Aorta (tissue), 5 donors: Measurements from ENCODE around the gene SLC17A8. TPM values are rescaled to one million over a fixed set of nuclear protein-coding genes. Genes with fewer than 3 reads are reported as not detected.

Experiments
- ATAC-seq: fragments of 200-7000 bp; cut with Tn5 transposase; one replicate; pipeline ENCODE4 v1.9.1; 2022; ENCODE audit warnings: moderate library complexity; ENCODE audit not compliant: low FRiP score
- DNase-seq, 2 donors: peaks; one replicate each; pipeline ENCODE4 v3.0.0-alpha.2; 2020
- H3K27ac ChIP-seq, 2 donors: one replicate each; pipeline ENCODE4 v1.5.1; 2013; ENCODE audit warnings: low read length in 2 of 2, mild to moderate bottlenecking in 2 of 2, moderate library complexity in 2 of 2, control low read depth in 1 of 2, inconsistent platforms in 1 of 2, low read depth in 1 of 2
- H3K27me3 ChIP-seq, 2 donors: one replicate each; pipeline ENCODE4 v1.6.1; 2013; ENCODE audit warnings: control low read depth in 1 of 2, low read length in 1 of 2, mild to moderate bottlenecking in 1 of 2, moderate library complexity in 1 of 2; ENCODE audit not compliant: insufficient read depth in 2 of 2, control insufficient read depth in 1 of 2
- H3K36me3 ChIP-seq, 2 donors: one replicate each; pipeline ENCODE4 v1.6.1; 2013; ENCODE audit warnings: control low read depth in 1 of 2, low read length in 1 of 2, mild to moderate bottlenecking in 1 of 2; ENCODE audit not compliant: insufficient read depth in 2 of 2, control insufficient read depth in 1 of 2
- H3K4me1 ChIP-seq, 2 donors: one replicate each; pipeline ENCODE4 v1.6.1; 2013; ENCODE audit warnings: low read length in 2 of 2, control low read depth in 1 of 2, mild to moderate bottlenecking in 1 of 2, moderate library complexity in 1 of 2; ENCODE audit not compliant: insufficient read depth in 2 of 2, control insufficient read depth in 1 of 2
- H3K4me3 ChIP-seq, 2 donors: one replicate each; pipeline ENCODE4 v1.5.1; 2013; ENCODE audit warnings: low read length in 2 of 2, control low read depth in 1 of 2, mild to moderate bottlenecking in 1 of 2
- H3K9me3 ChIP-seq: one replicate; pipeline ENCODE4 v1.6.1; 2013; ENCODE audit warnings: mild to moderate bottlenecking, low read length; ENCODE audit not compliant: control insufficient read depth
- WGBS, 2 donors: extraction: QIAGEN DNeasy Blood & Tissue Kit; methylation state at CpG; one replicate each; pipeline ENCODE4 v1.1.7; 2013; 5-methylcytosine and 5-hydroxymethylcytosine counted together
- intact Hi-C, 2 donors: fragments of 100-400 bp; cut with DNase I; formaldehyde crosslinking; loops; one replicate each; pipeline versions ENCODE4 v1.14.2 to v1.15.0; 2022
- polyA plus RNA-seq, 2 donors: library from polyadenylated mRNA; stranded (reverse); fragments of 200-250 nt; gene quantifications; one replicate each; pipeline ENCODE4 v1.2.3, GENCODE V29; 2013
- total RNA-seq, 2 donors: library from RNA; stranded (reverse); fragmentation: NEBNext Ultra II Directional; extraction: Animal tissue kit (Norgen Biotek cat#: 25700); gene quantifications; one replicate each; pipeline ENCODE4 v1.2.1, GENCODE V29; 2021
- donor health status: healthy with polysubstance abuse.
- donor health status: Bipolar disorder and iron deficiency.
- donor health status: DM: no; HTN: no; CAD: no.
- donor health status: DM: no; HTN: no; CAD: no.
- donor health status: DM: yes; HTN: yes; CAD: no.

Gene SLC17A8
- total and polyA plus RNA-seq, 4 donors = not detected

DNA sequence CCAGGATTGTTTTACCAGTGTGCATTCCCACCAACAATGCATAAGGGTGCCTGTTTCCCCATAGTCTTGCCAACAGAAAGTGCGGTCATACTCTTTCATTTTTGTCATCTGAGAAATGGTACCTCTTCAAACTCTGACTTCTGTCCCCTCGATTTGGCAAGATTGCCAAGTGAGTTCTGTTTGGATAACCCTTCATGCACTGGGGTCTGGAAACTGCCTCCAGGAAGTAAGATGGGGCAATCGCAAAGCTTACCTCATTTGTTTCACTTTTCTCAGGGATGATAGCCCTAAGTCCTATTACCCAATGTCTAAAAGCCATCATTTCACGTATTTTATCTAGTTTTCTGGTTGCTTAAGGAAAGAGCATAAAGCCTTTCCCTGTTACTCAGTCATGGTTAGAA is 88.2 kb downstream of the SLC17A8 start:
- intact Hi-C loops = no loop called here
- 36 to 38% methylated on average over 4 of the region's 4 CpGs for whole genome bisulfite sequencing, 2 donors
- H3K4me3 ChIP-seq = no peak overlapping the region
- H3K27me3 ChIP-seq = no peaks in the 10 kb centered on the region
- ATAC-seq (no peak), DNase-seq (no peak)
- H3K9me3 ChIP-seq = peaks cover 4% of the 10 kb centered on the region
- H3K4me1 ChIP-seq = no peaks in the 10 kb centered on the region
- no peaks in the 10 kb centered on the region for H3K36me3 ChIP-seq
- no peak overlapping the region for H3K27ac ChIP-seq

DNA sequence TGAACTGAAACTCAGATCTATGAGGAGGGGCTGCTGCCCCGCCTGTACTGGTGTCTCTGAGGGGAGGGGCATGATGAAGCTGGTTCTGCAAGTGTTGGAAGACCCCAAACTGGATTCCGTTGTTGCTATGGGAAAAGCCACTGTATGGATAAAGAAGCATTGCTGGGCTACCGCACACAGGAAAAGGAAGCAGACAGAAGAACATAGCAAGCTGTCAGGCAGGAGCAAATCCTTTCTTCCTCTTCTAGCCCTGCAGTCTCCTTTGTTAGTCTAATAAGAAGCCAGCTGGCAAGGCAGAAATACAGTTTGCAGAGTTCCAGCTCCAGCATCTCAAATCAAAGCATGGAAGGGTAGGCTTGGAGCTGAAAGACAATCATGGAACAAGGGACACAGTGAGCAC is 90.5 kb downstream of the SLC17A8 start:
- Histone ChIP-seq H3K27me3 (no peaks in the 10 kb centered on the region), H3K36me3 (no peaks in the 10 kb centered on the region), H3K4me1 (no peaks in the 10 kb centered on the region), H3K4me3 (no peak overlapping the region), H3K9me3 (peaks cover 2% of the 10 kb centered on the region), H3K27ac (no peak overlapping the region)
- DNase-seq = no peak
- no peak for ATAC-seq
- intact Hi-C loops = no loop called here
- 35 to 38% methylated on average over 3 of the region's 3 CpGs for WGBS, 2 donors

DNA sequence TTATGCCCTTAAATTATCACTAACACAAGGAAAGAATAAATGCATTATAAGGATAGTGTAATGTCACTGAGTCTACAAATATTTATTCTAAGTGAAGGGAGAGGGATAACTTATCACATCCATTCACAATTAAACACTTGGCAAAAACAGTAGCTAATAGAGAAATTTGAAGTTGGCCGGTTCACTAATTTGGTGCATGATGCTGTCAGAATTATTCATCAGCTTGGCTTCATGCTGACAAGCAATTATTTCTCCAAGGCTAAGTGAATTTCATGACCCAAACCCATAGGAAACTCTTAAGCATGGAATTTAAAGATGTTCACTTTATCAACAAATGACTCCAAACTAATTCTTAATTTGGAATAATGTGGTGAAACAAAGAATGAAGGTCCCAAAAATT is 91.8 kb downstream of the SLC17A8 start:
- Histone ChIP-seq H3K4me3 (no peak overlapping the region), H3K36me3 (no peaks in the 10 kb centered on the region), H3K4me1 (no peaks in the 10 kb centered on the region), H3K27me3 (no peaks in the 10 kb centered on the region), H3K9me3 (peaks cover 2% of the 10 kb centered on the region), H3K27ac (no peak overlapping the region)
- 74 to 78% methylated on average over 1 of the region's 1 CpG for WGBS, 2 donors
- intact Hi-C loops = no loop called here
- ATAC-seq (no peak), DNase-seq (no peak)

DNA sequence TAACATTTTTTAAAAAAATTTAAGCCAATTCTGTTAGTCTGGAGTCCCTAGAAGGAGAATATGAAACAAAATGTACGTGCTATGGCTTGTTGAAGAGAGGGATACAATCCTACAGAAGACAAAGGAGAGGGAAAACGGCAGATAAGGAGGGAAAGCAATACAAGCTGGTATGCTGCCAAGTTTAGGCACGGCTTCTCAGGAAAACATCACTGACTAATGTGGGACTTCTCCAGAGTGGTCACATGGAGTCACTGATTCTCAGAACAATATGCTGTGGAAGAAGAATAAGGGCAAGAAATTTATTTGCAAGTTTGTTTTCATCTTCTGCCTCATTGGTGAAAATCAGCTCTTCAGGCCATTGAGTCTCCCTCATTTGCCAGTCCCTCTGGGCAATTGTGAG is 93.9 kb downstream of the SLC17A8 start:
- ATAC-seq (no peak), DNase-seq (no peak)
- intact Hi-C loops = no loop called here
- 37 to 42% methylated on average over 3 of the region's 3 CpGs for WGBS, 2 donors
- H3K27me3 ChIP-seq = no peaks in the 10 kb centered on the region
- no peaks in the 10 kb centered on the region for H3K36me3 ChIP-seq
- H3K4me3 ChIP-seq = no peak overlapping the region
- H3K27ac ChIP-seq = no peak overlapping the region
- no peaks in the 10 kb centered on the region for H3K4me1 ChIP-seq
- H3K9me3 ChIP-seq = peaks cover 2% of the 10 kb centered on the region

DNA sequence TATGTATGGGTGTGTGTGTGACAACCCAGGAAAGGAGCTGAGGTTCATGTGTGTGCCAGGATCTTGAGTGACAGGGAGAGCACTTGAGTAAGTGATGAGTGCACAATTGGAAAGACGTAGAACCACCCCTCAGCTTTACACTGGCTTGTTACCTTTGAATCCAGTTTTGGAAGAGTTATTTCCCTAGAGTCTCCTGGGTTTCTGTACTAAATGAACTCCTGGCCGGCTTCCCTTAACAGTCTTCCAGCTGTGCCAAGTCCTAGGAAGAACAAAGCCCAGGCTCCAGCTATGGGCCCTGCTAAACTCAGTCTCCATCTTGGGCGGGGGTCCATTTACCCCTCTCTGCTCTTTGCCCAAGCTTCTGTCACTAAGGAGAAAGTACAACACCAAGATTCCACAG is 97.1 kb downstream of the SLC17A8 start:
- Histone ChIP-seq H3K36me3 (no peaks in the 10 kb centered on the region), H3K9me3 (no peaks in the 10 kb centered on the region), H3K4me3 (no peak overlapping the region), H3K27me3 (no peaks in the 10 kb centered on the region), H3K4me1 (no peaks in the 10 kb centered on the region), H3K27ac (no peak overlapping the region)
- no peak for DNase-seq
- WGBS, 2 donors = 23 to 31% methylated on average over 3 of the region's 3 CpGs
- intact Hi-C loops = no loop called here
- no peak for ATAC-seq

DNA sequence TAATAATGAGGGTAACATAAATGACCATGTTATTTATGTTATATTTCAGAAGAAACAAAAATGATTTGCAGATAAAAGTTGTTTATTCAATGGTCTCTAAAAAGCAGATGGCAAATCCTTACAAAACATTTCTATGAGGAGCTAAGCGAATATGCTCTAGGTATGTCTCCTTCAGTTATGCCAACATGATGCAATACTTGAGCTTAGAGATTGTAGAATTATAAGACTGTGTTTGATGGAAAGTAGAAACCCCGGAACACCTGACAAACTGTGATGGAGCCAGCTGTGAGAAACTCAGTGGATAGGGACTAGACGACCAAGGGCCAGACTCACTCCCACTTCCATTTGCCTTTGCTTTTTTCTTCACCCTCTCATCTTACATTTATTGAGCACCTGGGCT is 99.0 kb downstream of the SLC17A8 start:
- no peaks in the 10 kb centered on the region for H3K27me3 ChIP-seq
- no peak overlapping the region for H3K27ac ChIP-seq
- H3K36me3 ChIP-seq = no peaks in the 10 kb centered on the region
- H3K9me3 ChIP-seq = no peaks in the 10 kb centered on the region
- ATAC-seq = no peak
- WGBS, 2 donors = 82 to 85% methylated on average over 3 of the region's 3 CpGs
- H3K4me1 ChIP-seq = no peaks in the 10 kb centered on the region
- intact Hi-C loops = no loop called here
- no peak for DNase-seq
- no peak overlapping the region for H3K4me3 ChIP-seq

DNA sequence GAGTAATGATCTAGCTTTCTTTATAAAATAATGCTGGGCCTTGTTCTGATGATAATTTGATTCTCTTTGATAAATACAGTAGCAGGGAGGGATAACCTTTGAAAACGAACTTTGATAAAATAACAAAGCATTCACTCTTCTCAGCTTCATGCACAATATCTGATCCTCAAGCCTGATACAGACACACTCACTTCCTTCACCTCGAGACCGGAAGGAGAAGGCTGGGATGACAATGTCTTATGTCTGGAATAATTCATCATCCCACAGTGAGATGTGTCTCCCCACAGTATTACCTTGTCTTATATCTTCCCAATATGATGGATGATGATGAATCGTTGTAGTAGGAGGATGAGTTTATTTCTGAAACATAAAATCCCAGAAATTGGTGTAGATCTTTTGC is 101.3 kb downstream of the SLC17A8 start:
- intact Hi-C loops = no loop called here
- 67 to 83% methylated on average over 4 of the region's 4 CpGs for WGBS, 2 donors
- Histone ChIP-seq H3K4me1 (no peaks in the 10 kb centered on the region), H3K27me3 (no peaks in the 10 kb centered on the region), H3K9me3 (no peaks in the 10 kb centered on the region), H3K4me3 (no peak overlapping the region), H3K36me3 (no peaks in the 10 kb centered on the region), H3K27ac (no peak overlapping the region)
- DNase-seq (no peak), ATAC-seq (no peak)

DNA sequence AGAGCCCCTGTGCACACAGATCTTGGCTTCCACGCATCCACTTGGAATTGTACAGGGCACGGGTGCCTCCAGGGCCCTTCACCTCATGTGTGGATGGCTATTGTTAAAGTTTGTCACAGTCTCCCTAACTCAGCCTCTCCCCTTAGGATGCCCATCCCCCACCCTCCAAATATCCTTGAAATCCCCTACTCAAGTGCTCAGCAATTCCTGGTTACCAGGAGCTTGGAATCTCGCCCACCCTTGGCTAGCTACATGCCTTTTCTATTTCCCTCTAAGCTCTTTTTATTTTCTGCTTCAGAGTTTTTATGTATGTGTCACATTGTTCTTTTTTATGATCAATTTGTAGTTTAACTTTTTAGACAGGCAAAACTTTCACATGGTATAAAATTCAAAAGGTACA is 103.8 kb downstream of the SLC17A8 start:
- Histone ChIP-seq H3K36me3 (no peaks in the 10 kb centered on the region), H3K27me3 (no peaks in the 10 kb centered on the region), H3K4me3 (no peak overlapping the region), H3K9me3 (no peaks in the 10 kb centered on the region), H3K4me1 (no peaks in the 10 kb centered on the region), H3K27ac (no peak overlapping the region)
- 61 to 62% methylated on average over 3 of the region's 3 CpGs for WGBS, 2 donors
- no peak for DNase-seq
- no peak for ATAC-seq
- intact Hi-C loops = no loop called here

DNA sequence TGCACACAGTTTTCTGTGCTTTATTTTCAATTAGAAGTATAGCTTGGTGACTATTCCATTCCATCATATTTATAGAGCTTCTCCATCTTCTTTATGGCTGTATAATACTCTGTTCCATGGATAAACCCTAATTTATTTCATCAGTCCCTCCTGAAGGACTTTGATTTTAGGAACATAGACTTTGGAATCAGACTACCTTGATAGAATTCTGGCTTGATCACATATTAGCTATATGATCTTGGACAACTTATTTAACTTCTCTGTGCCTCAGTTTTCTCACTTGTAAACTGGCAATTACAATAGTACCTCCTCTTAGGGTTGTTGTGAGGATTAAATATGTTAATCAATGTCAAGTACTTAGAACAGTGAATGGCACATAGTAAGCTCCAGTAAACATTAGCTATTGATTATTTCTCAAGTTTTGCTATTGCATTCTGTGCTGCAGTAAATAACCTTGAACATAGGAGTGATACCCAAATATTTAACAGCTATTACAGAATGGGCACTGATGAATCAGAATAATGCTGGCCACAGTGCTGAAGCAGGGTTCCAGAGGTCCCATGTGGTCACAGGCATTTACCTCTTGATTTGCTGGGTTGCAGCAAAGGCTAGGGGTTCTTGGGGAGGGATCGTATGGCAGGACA is 104.6 kb downstream of the SLC17A8 start:
- H3K4me1 ChIP-seq = no peaks in the 10 kb centered on the region
- H3K27me3 ChIP-seq = no peaks in the 10 kb centered on the region
- no peak overlapping the region for H3K27ac ChIP-seq
- no peak overlapping the region for H3K4me3 ChIP-seq
- no peaks in the 10 kb centered on the region for H3K36me3 ChIP-seq
- DNase-seq = no peak
- H3K9me3 ChIP-seq = no peaks in the 10 kb centered on the region
- WGBS, 2 donors = 59 to 63% methylated on average over 1 of the region's 1 CpG
- intact Hi-C loops = no loop called here
- ATAC-seq = no peak
